ENCODE results near the gene RIN3. TPM values are rescaled to one million over a fixed set of nuclear protein-coding genes. Genes with fewer than 3 reads are reported as not detected.

The RIN3 gene
- total RNA-seq, 1 donor from 2014 or later: 28.0 TPM

- peaks cover 59% of the 10 kb centered on the region for H4K20me1 ChIP-seq (ENCODE audit: insufficient read depth, low read length)
- no peak for FAIRE-seq
- no peak overlapping the region for H2AFZ ChIP-seq (ENCODE audit: low read depth, low read length)
- no peaks in the 10 kb centered on the region for H3K79me2 ChIP-seq (ENCODE audit: insufficient read depth, low read length)
- no peak for DNase-seq (ENCODE audit: low read depth)
- Mint-ChIP-seq H3K27me3 (ENCODE audit: low read depth, unreplicated experiment) (no peaks in the 10 kb centered on the region), H3K27ac (ENCODE audit: unreplicated experiment) (no peak overlapping the region), H3K9me3 (ENCODE audit: unreplicated experiment) (peaks cover 3% of the 10 kb centered on the region), H3K4me3 (ENCODE audit: unreplicated experiment) (no peak overlapping the region), H3K36me3 (ENCODE audit: low read depth, unreplicated experiment) (peaks cover 34% of the 10 kb centered on the region), H3K4me1 (ENCODE audit: low read depth, unreplicated experiment) (peaks cover 17% of the 10 kb centered on the region)
- H3K9me3 ChIP-seq (ENCODE audit: insufficient read depth, low read depth, low read length): peaks cover 10% of the 10 kb centered on the region
- no peak overlapping the region for H3K4me3 ChIP-seq (ENCODE audit: insufficient read depth, low read depth, low read length)
- H3K36me3 ChIP-seq (ENCODE audit: insufficient read depth, low read length): peaks cover 9% of the 10 kb centered on the region
- H3K27me3 ChIP-seq (ENCODE audit: insufficient read depth, low read length): no peaks in the 10 kb centered on the region
- no peak overlapping the region for H3K27ac ChIP-seq (ENCODE audit: low read depth, low read length)
- no peak for TF ChIP-seq EZH2 (IDR thresholded peaks at IDR 0.05; ENCODE audit: insufficient read depth, low read length)
- no peak for TF ChIP-seq CTCF (IDR thresholded peaks at IDR 0.05; ENCODE audit: insufficient read depth, low read depth, low read length)
- H3K4me1 ChIP-seq (ENCODE audit: insufficient read depth, low read length): peaks cover 7% of the 10 kb centered on the region
- no peak overlapping the region for H3K9ac ChIP-seq (ENCODE audit: low read length)
- no peak overlapping the region for H3K4me2 ChIP-seq (ENCODE audit: low read length)
Measured at GRCh38 chr14:92734618-92735017, 221.0 kb downstream of the RIN3 start.

GRCh38 chr14:92735344-92735743 lies 221.8 kb downstream of the RIN3 start:
- H3K27me3 Mint-ChIP-seq (ENCODE audit: low read depth, unreplicated experiment): no peaks in the 10 kb centered on the region
- Histone ChIP-seq H3K36me3 (ENCODE audit: insufficient read depth, low read length) (peaks cover 9% of the 10 kb centered on the region), H3K4me3 (ENCODE audit: insufficient read depth, low read depth, low read length) (no peak overlapping the region), H3K9me3 (ENCODE audit: insufficient read depth, low read depth, low read length) (peaks cover 10% of the 10 kb centered on the region), H3K4me1 (ENCODE audit: insufficient read depth, low read length) (peaks cover 1% of the 10 kb centered on the region), H3K79me2 (ENCODE audit: insufficient read depth, low read length) (no peaks in the 10 kb centered on the region), H3K27ac (ENCODE audit: low read depth, low read length) (no peak overlapping the region), H3K9ac (ENCODE audit: low read length) (no peak overlapping the region), H4K20me1 (ENCODE audit: insufficient read depth, low read length) (peaks cover 59% of the 10 kb centered on the region), H3K4me2 (ENCODE audit: low read length) (no peak overlapping the region), H3K27me3 (ENCODE audit: insufficient read depth, low read length) (no peaks in the 10 kb centered on the region), H2AFZ (ENCODE audit: low read depth, low read length) (no peak overlapping the region)
- peaks cover 36% of the 10 kb centered on the region for H3K36me3 Mint-ChIP-seq (ENCODE audit: low read depth, unreplicated experiment)
- TF ChIP-seq CTCF (IDR thresholded peaks at IDR 0.05; ENCODE audit: insufficient read depth, low read depth, low read length): no peak
- no peak for TF ChIP-seq EZH2 (IDR thresholded peaks at IDR 0.05; ENCODE audit: insufficient read depth, low read length)
- H3K4me3 Mint-ChIP-seq (ENCODE audit: unreplicated experiment): no peak overlapping the region
- H3K9me3 Mint-ChIP-seq (ENCODE audit: unreplicated experiment): peaks cover 3% of the 10 kb centered on the region
- H3K4me1 Mint-ChIP-seq (ENCODE audit: low read depth, unreplicated experiment): peaks cover 10% of the 10 kb centered on the region
- FAIRE-seq: no peak
- no peak for DNase-seq (ENCODE audit: low read depth)
- H3K27ac Mint-ChIP-seq (ENCODE audit: unreplicated experiment): no peak overlapping the region

DNA sequence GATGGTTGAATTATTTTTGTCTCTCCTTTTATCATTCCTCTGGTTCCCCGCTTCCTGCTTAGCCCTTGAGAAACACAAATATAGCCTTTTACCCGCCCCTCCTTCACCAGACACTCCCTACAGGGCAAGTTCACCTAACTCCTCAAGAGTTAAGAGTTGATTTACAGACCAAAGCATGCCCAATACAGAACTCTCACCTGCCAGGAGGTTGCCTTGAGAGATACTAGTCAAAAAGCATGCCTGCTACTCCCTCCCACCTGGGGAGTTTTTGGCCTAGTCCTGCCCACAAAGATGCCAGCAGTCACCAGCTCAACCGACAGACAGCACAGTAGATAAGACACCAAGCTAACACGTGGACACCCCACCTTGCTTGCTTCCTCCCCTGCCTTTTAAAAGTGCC lies 223.6 kb downstream of the RIN3 start:
- no peaks in the 10 kb centered on the region for H3K27me3 ChIP-seq (ENCODE audit: insufficient read depth, low read length)
- H3K9ac ChIP-seq (ENCODE audit: low read length): no peak overlapping the region
- H2AFZ ChIP-seq (ENCODE audit: low read depth, low read length): no peak overlapping the region
- no peaks in the 10 kb centered on the region for H3K79me2 ChIP-seq (ENCODE audit: insufficient read depth, low read length)
- TF ChIP-seq EZH2 (IDR thresholded peaks at IDR 0.05; ENCODE audit: insufficient read depth, low read length) (no peak), CTCF (IDR thresholded peaks at IDR 0.05; ENCODE audit: insufficient read depth, low read depth, low read length) (no peak)
- no peak overlapping the region for H3K27ac ChIP-seq (ENCODE audit: low read depth, low read length)
- no peak for DNase-seq (ENCODE audit: low read depth)
- no peak overlapping the region for H3K27ac Mint-ChIP-seq (ENCODE audit: unreplicated experiment)
- no peaks in the 10 kb centered on the region for H3K4me1 ChIP-seq (ENCODE audit: insufficient read depth, low read length)
- no peak overlapping the region for H3K4me3 Mint-ChIP-seq (ENCODE audit: unreplicated experiment)
- H3K9me3 ChIP-seq (ENCODE audit: insufficient read depth, low read depth, low read length): no peaks in the 10 kb centered on the region
- peaks cover 3% of the 10 kb centered on the region for H3K9me3 Mint-ChIP-seq (ENCODE audit: unreplicated experiment)
- H3K27me3 Mint-ChIP-seq (ENCODE audit: low read depth, unreplicated experiment): no peaks in the 10 kb centered on the region
- H3K4me1 Mint-ChIP-seq (ENCODE audit: low read depth, unreplicated experiment): peaks cover 7% of the 10 kb centered on the region
- peaks cover 66% of the 10 kb centered on the region for H4K20me1 ChIP-seq (ENCODE audit: insufficient read depth, low read length)
- no peak for FAIRE-seq
- peaks cover 2% of the 10 kb centered on the region for H3K36me3 ChIP-seq (ENCODE audit: insufficient read depth, low read length)
- H3K36me3 Mint-ChIP-seq (ENCODE audit: low read depth, unreplicated experiment): peaks cover 28% of the 10 kb centered on the region
- H3K4me2 ChIP-seq (ENCODE audit: low read length): no peak overlapping the region
- no peak overlapping the region for H3K4me3 ChIP-seq (ENCODE audit: insufficient read depth, low read depth, low read length)

Measured in astrocyte (in vitro differentiated cells and primary cell).